IPS-15b (cell line): ENCODE measurements around the gene GUCA2A.

Experiments used
- H3K27me3 ChIP-seq: one replicate; pipeline ENCODE4 v1.6.1; 2013; ENCODE audit warnings: low read length; ENCODE audit not compliant: control insufficient read depth, insufficient read depth
- H3K36me3 ChIP-seq: one replicate; pipeline ENCODE4 v1.6.1; 2013; ENCODE audit warnings: low read length; ENCODE audit not compliant: control insufficient read depth, insufficient read depth
- H3K4me1 ChIP-seq: one replicate; pipeline ENCODE4 v1.6.1; 2013; ENCODE audit warnings: mild to moderate bottlenecking, low read length; ENCODE audit not compliant: control insufficient read depth, insufficient read depth
- H3K4me3 ChIP-seq: one replicate; pipeline ENCODE4 v1.5.1; 2013; ENCODE audit warnings: low read depth, low read length
- H3K9ac ChIP-seq: one replicate; pipeline ENCODE4 v1.6.1; 2013; ENCODE audit warnings: low read depth, mild to moderate bottlenecking, low read length
- H3K9me3 ChIP-seq: one replicate; pipeline ENCODE4 v1.6.1; 2013; ENCODE audit warnings: mild to moderate bottlenecking, low read length; ENCODE audit not compliant: control insufficient read depth, insufficient read depth

GUCA2A gene

GRCh38 chr1:42163536-42164503 is 725 bp downstream of the GUCA2A start:
- no peaks in the 10 kb centered on the region for H3K36me3 ChIP-seq
- H3K4me1 ChIP-seq: no peaks in the 10 kb centered on the region
- H3K4me3 ChIP-seq: no peak overlapping the region
- H3K27me3 ChIP-seq: no peaks in the 10 kb centered on the region
- H3K9ac ChIP-seq: no peak overlapping the region
- no peaks in the 10 kb centered on the region for H3K9me3 ChIP-seq

- no peaks in the 10 kb centered on the region for H3K9me3 ChIP-seq
- no peaks in the 10 kb centered on the region for H3K27me3 ChIP-seq
- no peak overlapping the region for H3K4me3 ChIP-seq
- H3K4me1 ChIP-seq: no peaks in the 10 kb centered on the region
- H3K36me3 ChIP-seq: no peaks in the 10 kb centered on the region
- no peak overlapping the region for H3K9ac ChIP-seq
These were observed 1.4 kb downstream of the GUCA2A start for GRCh38 chr1:42163114-42163513.

- Histone ChIP-seq H3K9ac (no peak overlapping the region), H3K4me3 (no peak overlapping the region), H3K36me3 (no peaks in the 10 kb centered on the region), H3K27me3 (no peaks in the 10 kb centered on the region), H3K9me3 (no peaks in the 10 kb centered on the region), H3K4me1 (no peaks in the 10 kb centered on the region)
These were observed 2.4 kb downstream of the GUCA2A start for GRCh38 chr1:42162181-42162580.

GRCh38 chr1:42158189-42158588 is 6.4 kb downstream of the GUCA2A start:
- H3K27me3 ChIP-seq: no peaks in the 10 kb centered on the region
- no peaks in the 10 kb centered on the region for H3K4me1 ChIP-seq
- H3K9ac ChIP-seq: no peak overlapping the region
- H3K9me3 ChIP-seq: no peaks in the 10 kb centered on the region
- H3K4me3 ChIP-seq: no peak overlapping the region
- no peaks in the 10 kb centered on the region for H3K36me3 ChIP-seq

GRCh38 chr1:42157667-42158066 is 6.9 kb downstream of the GUCA2A start:
- H3K4me3 ChIP-seq: no peak overlapping the region
- no peaks in the 10 kb centered on the region for H3K27me3 ChIP-seq
- no peaks in the 10 kb centered on the region for H3K9me3 ChIP-seq
- H3K4me1 ChIP-seq: no peaks in the 10 kb centered on the region
- H3K36me3 ChIP-seq: no peaks in the 10 kb centered on the region
- H3K9ac ChIP-seq: no peak overlapping the region

- Histone ChIP-seq H3K9ac (no peak overlapping the region), H3K36me3 (no peaks in the 10 kb centered on the region), H3K4me3 (no peak overlapping the region), H3K27me3 (no peaks in the 10 kb centered on the region), H3K9me3 (no peaks in the 10 kb centered on the region), H3K4me1 (no peaks in the 10 kb centered on the region)
These were observed 9.2 kb downstream of the GUCA2A start for GRCh38 chr1:42155362-42155761.

GRCh38 chr1:42154685-42155084 is 9.9 kb downstream of the GUCA2A start:
- H3K9me3 ChIP-seq: no peaks in the 10 kb centered on the region
- no peaks in the 10 kb centered on the region for H3K27me3 ChIP-seq
- H3K9ac ChIP-seq: no peak overlapping the region
- H3K4me3 ChIP-seq: no peak overlapping the region
- H3K36me3 ChIP-seq: no peaks in the 10 kb centered on the region
- no peaks in the 10 kb centered on the region for H3K4me1 ChIP-seq

GRCh38 chr1:42153624-42154023 is 10.9 kb downstream of the GUCA2A start:
- Histone ChIP-seq H3K27me3 (no peaks in the 10 kb centered on the region), H3K36me3 (no peaks in the 10 kb centered on the region), H3K9me3 (no peaks in the 10 kb centered on the region), H3K4me1 (no peaks in the 10 kb centered on the region), H3K9ac (no peak overlapping the region), H3K4me3 (no peak overlapping the region)

- Histone ChIP-seq H3K9ac (no peak within 1 kb of the TSS), H3K9me3 (no peaks in the 10 kb centered on the region), H3K4me1 (no peaks in the 10 kb centered on the region), H3K36me3 (no peaks in the 10 kb centered on the region), H3K27me3 (no peaks in the 10 kb centered on the region), H3K4me3 (no peak within 1 kb of the TSS)
These were observed 11.5 kb downstream of the GUCA2A start, which contains the start of gene GUCA2B for GRCh38 chr1:42152907-42153600. GUCA2B (plus strand) TSS chr1:42153410; CDS start chr1:42153451, 41 bp downstream.

- H3K4me3 ChIP-seq: no peak overlapping the region
- no peaks in the 10 kb centered on the region for H3K27me3 ChIP-seq
- no peaks in the 10 kb centered on the region for H3K4me1 ChIP-seq
- H3K9me3 ChIP-seq: no peaks in the 10 kb centered on the region
- no peaks in the 10 kb centered on the region for H3K36me3 ChIP-seq
- no peak overlapping the region for H3K9ac ChIP-seq
These were observed 12.4 kb downstream of the GUCA2A start for GRCh38 chr1:42152119-42152518.

GRCh38 chr1:42150651-42151050 is 13.9 kb downstream of the GUCA2A start:
- no peak overlapping the region for H3K9ac ChIP-seq
- no peaks in the 10 kb centered on the region for H3K9me3 ChIP-seq
- H3K27me3 ChIP-seq: peaks cover 4% of the 10 kb centered on the region
- no peaks in the 10 kb centered on the region for H3K4me1 ChIP-seq
- no peaks in the 10 kb centered on the region for H3K36me3 ChIP-seq
- H3K4me3 ChIP-seq: no peak overlapping the region

- no peaks in the 10 kb centered on the region for H3K36me3 ChIP-seq
- no peak overlapping the region for H3K9ac ChIP-seq
- peaks cover 7% of the 10 kb centered on the region for H3K27me3 ChIP-seq
- no peaks in the 10 kb centered on the region for H3K4me1 ChIP-seq
- no peaks in the 10 kb centered on the region for H3K9me3 ChIP-seq
- no peak overlapping the region for H3K4me3 ChIP-seq
These were observed 16.4 kb downstream of the GUCA2A start for GRCh38 chr1:42148166-42148565.
